GM12865 (cell line): ENCODE data around the gene C13orf42.

Experiments used
- DNase-seq: peaks from one replicate; pipeline ENCODE4 v3.0.0; 2010; ENCODE audit warnings: low read depth
- H3K4me3 ChIP-seq: 2 replicates; pipeline ENCODE4 v1.5.1; 2011; ENCODE audit warnings: mild to moderate bottlenecking, low read depth, low read length, control low read depth
- CTCF ChIP-seq: IDR thresholded peaks from 2 replicates; pipeline ENCODE4 v1.5.1; 2011; ENCODE audit warnings: low read length, control low read depth, low read depth, inconsistent platforms; ENCODE audit not compliant: insufficient read depth; ENCODE audit errors: missing control alignments

The C13orf42 gene

DNA sequence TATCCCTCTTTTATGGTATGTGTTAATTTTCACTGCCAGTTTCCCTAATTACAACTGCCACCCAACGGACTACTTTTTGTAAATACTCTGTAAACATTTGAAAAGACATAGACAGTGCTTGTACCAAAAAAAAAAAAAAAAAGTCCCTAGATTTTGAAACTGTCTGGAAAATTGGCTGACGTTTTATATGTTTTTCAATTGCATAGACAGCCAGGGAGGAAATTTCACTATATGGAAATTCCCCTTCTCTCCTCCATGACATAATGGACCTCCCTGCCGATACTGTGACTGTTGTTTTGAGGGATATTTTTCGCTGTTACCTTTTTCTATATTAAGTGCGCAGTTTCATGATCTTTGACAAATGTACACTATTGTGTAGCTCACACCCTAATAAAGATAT, 43.4 kb downstream of the C13orf42 start:
- no peak overlapping the region for H3K4me3 ChIP-seq
- DNase-seq, result no peak
- TF ChIP-seq CTCF, result no peak

- no peak for DNase-seq
- H3K4me3 ChIP-seq, result no peak overlapping the region
- TF ChIP-seq CTCF, result no peak
Measured at GRCh38 chr13:51067210-51067701, 43.8 kb downstream of the C13orf42 start.

DNA sequence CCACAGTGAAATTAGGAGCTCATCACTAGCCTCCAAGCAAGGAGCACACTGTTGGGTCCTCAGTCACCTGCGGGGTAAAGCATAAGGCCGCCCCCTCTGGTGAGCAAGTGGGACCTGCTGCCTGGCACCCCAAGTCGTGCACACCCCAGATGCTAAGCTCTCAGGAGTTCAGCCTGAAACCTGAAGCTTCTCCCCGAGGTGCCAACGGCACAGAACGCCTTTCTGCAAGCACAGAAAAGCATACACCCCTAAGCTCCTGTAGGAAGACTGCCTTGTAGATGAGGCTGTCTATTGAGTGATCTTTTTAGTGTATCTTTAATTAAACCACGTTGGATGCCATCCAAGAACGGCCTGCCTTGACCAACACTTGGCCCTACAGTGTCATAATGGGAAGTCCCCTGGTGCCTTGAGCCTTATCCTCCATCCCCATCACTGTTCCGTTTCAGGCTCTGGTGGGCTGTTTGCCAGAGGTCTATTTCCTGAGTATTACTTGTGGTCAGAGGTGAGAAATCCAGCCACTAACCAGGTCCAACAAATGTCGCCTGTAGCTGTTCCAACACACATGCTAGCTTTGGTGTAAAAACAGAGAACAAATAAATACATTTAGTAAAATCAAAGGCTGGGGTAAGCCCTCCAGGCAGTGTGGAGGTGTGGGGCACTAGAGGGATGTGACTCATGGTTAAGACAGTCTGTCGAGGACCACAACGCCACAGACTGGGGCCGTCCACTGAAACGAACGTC, 44.8 kb downstream of the C13orf42 start:
- peak; percentile 17 for DNase-seq
- no peak overlapping the region for H3K4me3 ChIP-seq
- no peak for TF ChIP-seq CTCF

DNA sequence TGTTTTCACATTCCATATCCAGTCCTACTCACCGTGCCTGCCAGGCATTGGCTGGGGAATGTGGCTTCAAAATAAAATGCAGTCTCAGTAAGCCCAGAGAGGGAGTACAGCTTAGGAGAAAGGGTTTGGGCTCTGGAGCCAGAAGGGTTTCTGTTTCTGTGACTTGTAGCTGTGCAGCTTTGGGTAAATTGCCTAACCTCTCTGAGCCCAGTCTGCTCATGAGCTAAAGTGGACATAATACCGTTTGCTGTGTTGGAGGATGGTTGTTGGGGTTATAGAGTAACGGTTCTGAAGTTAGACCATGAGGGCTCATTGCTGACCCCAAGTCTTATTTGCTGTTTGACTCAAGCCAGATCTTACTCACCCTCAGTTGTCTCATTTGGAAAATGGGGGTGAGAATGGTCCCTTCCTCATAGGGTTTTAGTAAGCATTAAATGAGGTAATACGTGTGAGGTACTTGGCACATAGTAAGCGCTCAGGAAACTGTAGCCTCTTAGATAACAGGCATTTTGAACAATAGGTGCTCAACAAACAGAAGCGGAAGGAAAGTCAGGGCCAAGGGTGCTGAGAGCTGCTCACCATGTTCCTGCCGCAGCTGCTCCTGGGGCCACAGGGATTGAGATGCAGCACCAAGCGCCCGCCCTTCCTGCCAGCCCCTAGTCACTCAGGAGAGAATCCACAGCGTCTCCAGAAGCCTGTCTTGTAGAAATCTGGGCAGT, 45.5 kb downstream of the C13orf42 start:
- TF ChIP-seq CTCF, result no peak
- no peak overlapping the region for H3K4me3 ChIP-seq
- no peak for DNase-seq

DNA sequence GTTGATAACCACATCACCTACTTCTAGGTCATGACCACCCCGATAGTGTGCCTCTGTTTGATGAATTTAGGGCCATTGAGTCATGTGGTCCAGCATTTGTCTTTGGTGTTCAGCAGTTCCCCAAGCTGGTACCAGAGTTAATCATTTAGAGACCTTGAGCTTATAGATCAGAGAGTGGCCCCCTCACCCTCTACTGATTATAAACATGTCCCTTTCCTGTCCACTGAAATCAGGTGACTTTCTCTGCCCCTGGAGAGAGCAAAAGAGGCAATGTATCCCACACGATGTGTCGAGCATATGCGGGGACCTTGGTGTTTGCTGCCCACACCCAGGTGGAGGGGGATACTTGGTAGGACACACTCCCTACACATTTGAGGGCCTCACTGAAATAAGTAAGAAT, 46.3 kb downstream of the C13orf42 start:
- no peak for DNase-seq
- no peak for TF ChIP-seq CTCF
- no peak overlapping the region for H3K4me3 ChIP-seq

DNA sequence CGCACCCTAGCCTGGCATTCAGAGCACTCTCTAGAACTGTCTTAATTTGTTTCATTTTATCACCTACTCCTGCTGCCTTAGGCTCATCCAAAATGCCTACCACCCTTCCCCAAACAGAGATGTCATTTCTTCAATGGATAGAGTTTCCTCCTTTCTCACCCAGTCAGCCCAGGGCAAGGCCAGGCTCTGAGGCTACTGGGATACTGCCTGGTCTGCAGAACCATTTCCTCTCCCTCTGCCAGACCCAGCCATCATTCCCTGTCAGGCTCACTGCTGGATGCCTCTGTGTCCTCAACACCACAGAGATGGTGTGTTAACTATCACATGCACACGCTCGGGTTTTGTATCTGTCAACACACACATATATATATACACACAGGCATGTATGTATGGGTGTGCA, 47.2 kb downstream of the C13orf42 start:
- DNase-seq, result no peak
- H3K4me3 ChIP-seq, result no peak overlapping the region
- no peak for TF ChIP-seq CTCF
